NOMO-1 treated with DMSO at 0.1 percent for 48 hours (cell line): Measurements from ENCODE around the gene BLVRA.
"Not testable (repeated sequence)": the region's sequence is repeated elsewhere in the genome, so short reads cannot be mapped to it uniquely, and the experiment has no call there.

Experiments
- DNase-seq: peaks from one replicate; lab custom pipeline; 2025; ENCODE audit not compliant: unreplicated experiment; lab: John Stamatoyannopoulos, UW

BLVRA gene, protein sequence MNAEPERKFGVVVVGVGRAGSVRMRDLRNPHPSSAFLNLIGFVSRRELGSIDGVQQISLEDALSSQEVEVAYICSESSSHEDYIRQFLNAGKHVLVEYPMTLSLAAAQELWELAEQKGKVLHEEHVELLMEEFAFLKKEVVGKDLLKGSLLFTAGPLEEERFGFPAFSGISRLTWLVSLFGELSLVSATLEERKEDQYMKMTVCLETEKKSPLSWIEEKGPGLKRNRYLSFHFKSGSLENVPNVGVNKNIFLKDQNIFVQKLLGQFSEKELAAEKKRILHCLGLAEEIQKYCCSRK

GRCh38 chr7:43758029-43758821 is at the start of gene BLVRA:
Gene BLVRA (plus strand): TSS chr7:43758680. CDS start chr7:43771159, 12,479 bp downstream.
- peak; percentile 37 for DNase-seq

DNA sequence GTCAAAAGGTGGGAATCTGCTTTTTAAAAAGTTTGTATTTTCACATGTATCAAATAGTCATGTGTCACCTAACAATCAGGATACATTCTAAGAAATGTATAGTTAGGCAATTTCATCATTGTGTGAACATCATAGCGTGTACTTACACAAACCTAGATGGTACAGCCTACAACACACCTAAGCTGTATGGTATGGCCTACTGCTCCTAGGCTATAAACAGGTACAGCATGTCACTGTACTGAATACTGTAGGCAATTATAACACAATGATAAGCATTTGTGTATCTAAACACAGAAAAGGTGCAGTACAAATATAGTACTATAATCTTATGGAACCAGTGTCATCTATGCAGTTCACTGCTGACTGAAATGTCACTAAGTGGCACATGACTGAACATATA is 47.0 kb upstream of the BLVRA start:
- DNase-seq, result no peak

DNA sequence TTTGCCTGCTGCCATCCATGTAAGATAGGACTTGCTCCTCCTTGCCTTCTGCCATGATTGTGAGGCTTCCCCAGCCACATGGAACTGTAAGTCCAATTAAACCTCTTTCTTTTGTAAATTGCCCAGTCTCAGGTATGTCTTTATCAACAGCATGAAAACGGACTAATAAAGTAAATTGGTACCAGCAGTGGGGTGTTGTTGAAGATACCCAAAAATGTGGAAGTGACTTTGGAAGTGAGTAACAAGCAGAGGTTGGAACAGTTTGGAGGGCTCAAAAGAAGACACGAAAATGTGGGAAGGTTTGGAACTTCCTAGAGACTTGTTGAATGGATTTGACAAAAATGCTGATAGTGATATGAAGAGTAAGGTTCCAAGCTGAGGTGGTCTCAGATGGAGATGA is 42.5 kb upstream of the BLVRA start:
- DNase-seq, result not testable (repeated sequence)

GRCh38 chr7:43716598-43716997 is 41.9 kb upstream of the BLVRA start:
- DNase-seq, result no peak

GRCh38 chr7:43721193-43721806 is 37.2 kb upstream of the BLVRA start:
- DNase-seq, result peak; percentile 53

- no peak for DNase-seq
Observed at GRCh38 chr7:43723007-43723341, 35.5 kb upstream of the BLVRA start.

- no peak for DNase-seq
Observed at GRCh38 chr7:43725251-43725650, 33.2 kb upstream of the BLVRA start.

- DNase-seq, result no peak
Observed at GRCh38 chr7:43726466-43726865, 32.0 kb upstream of the BLVRA start.

DNA sequence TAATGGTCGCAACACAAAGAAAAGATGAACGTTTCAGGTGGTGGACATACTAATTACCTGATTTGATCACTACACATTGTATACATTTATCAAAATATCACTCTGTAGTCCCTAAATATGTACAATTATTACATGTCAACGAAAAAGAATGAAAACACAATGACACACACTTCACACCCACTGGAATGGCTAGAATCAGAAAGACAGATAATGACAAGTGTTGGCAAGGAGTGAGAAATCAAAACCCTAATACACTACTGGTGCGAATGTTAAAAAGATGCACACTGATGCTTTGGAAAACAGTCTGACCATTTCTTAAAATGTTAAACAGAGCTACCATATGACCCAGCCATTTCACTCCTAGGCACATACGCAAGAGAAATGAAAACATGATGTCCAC is 31.5 kb upstream of the BLVRA start:
- no peak for DNase-seq

- no peak for DNase-seq
Observed at GRCh38 chr7:43727494-43727893, 31.0 kb upstream of the BLVRA start.

DNA sequence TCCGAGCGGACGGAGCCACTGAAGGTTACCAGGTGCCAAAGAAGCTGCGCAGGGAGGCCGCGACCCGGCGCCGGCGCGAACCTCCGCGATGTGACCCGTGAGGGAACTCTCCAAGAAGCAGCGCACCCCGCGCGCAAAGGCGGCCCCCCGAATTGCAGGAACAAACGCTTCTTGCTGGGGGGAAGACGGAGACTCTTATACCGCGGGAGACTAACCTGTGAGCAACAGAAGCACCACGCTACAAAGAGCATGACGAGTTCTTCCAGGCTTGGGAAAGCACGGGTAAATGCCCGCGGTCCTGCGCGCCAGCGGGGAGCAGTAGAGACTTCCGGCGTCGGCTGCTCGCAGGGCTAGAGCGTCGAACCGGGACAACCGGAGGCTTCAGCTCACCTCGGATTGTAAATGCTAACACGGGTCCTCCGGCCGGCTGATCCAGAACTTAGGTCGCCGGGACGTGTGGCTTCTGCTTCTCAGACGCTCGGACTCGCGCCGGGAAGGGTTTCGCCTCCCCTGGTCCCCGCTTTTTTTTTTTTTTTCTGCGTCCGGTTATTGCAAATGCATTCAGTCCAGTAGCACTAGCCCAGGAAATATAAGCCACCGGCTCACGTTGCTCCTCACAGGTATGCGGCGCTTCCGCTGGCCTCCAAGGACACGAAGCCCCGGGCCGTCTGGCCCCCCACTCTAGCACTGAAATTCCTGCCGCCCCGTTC is 29.1 kb upstream of the BLVRA start, which contains the start of gene COA1:
COA1 (minus strand) TSS at position 310 of the 710 bp plus-strand sequence. CDS start 80,909 bp downstream, outside the sequence.
- DNase-seq, result peak; percentile 83

DNA sequence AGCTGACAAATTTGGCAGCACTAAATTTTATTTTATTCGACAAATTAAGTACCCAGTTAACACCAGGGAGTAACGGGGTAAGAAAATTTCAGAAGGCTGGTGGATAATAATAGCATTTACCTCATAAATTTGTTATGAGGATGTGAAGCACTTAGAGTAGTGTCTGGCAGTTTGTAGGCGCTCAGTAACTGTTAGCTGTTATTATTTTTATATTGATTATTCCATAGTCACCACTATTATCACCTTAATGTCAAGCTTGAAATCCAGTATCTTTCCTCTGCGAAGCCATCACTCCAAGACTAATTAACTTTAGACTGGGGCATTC is 28.6 kb upstream of the BLVRA start:
- DNase-seq, result peak; percentile 22

GRCh38 chr7:43731494-43731893 is 27.0 kb upstream of the BLVRA start:
- DNase-seq, result not testable (repeated sequence)

GRCh38 chr7:43734575-43735332 is 23.7 kb upstream of the BLVRA start:
- not testable (repeated sequence) for DNase-seq

DNA sequence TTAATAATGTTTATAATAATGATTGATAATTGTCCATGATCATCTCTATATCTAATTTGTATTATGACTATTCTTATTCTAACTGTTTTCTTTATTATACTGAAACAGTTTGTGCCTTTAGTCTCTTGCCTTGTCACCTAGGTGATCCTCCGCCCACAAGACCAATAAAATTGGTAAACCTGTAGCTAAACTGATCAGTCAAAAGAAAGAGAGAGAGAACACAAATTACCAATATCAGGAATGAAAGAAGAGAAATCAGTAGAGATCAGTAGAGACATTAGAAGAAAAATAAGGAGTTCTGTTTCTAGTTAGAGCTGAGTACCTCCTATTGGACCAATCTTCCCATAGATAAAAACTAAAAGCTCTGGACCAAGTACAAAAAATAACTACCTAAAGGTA is 23.1 kb upstream of the BLVRA start:
- DNase-seq, result no peak

DNA sequence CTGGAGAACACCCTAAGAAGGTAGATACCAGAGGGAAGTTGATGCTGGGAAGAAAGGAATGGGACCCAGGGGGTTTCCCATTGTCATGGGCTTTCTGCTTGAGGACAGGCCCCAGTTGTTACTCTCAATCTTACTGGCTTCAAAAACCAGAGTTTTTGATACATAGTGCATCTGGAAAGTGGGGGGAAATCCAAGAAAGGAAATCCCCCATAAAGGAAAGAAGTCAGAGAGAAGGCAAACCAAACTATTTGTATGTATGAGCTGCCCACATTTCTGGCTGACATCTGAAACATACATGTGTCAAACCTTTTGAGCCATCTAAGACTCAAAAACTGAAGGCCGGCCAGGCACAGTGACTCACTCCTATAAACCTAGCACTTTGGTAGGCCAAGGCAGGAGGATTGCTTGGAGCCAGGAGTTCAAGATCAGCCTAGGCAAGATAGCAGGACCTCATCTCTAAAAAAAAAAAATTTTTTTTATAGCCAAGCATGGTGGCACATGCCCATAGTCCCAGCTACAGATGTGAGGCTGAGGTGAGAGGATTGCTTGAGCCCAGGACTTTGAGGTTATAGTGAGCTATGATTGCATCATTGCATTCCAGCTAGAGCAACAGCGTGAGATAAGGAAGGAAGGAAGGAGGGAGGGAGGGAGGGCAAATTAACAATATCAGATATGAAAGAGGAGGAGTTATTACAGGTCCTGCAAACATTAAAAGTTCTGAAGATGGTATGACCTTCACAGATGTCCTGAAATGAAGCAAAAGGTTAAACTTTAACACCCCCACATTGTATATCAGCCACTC is 22.5 kb upstream of the BLVRA start:
- DNase-seq, result no peak

- DNase-seq, result no peak
Observed at GRCh38 chr7:43737467-43738127, 20.9 kb upstream of the BLVRA start.

DNA sequence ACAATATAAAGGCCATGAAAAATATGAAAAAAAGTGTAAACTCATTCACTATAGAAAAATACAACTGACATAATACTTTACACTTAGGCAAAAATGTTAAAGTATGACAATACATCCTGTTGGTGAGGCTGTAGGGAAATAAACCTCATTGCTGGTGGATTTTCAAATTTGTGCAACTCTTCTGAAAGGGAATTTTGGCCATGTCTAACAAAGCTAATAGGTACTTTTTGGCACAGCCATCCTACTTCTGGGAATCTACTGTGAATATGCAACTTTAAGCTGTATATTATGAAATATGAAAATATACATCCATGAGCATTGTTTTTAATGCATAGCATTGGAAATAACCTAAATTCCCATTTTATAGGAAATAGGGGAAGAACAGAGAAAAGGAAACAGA is 15.8 kb upstream of the BLVRA start:
- DNase-seq, result no peak

DNA sequence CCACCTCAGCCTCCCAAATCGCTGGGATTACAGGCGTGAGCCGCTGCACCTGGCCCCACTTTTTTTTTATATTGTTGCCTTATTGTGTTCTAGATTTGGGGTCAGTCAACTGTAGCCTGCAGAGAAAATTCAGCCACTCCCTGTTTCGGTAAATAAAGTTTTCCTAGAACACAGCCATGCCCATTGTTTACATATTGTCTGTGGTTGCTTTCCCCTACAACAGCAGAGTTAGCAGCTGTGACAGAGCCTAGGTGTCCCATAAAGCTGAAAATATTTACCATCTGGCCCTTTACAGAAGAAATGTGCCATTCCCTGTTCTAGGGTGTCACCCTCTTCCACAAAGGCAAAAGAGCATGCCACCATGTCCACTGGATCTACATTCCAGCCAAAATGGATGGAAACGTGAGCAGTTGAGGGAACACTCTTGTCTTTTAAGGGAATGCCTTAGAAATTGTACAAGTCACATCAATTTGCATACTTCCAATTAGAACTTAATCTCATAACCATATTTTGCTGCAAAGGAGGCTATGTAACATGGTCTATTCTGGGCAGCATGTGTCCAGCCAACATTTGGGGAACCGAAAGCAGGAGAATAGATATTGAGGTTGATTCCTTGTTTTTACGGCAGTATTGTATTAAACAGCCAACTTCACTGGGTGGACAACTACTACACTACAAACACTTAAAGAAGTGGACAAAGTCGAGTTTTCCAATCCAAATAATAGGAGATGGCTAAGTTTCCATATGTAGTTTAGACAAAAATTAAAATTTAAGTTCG is 11.0 kb upstream of the BLVRA start:
- peak; percentile 82 for DNase-seq
